Prostate gland (tissue), 2 donors: ENCODE results near the gene PSMD3.

ENCODE experiments used
- CTCF ChIP-seq, 4 experiments: fragments of 200-600 bp in 2 of 4; fragments of 450-650 bp in 2 of 4; sonication (generic) in 2 of 4; IDR thresholded peaks; 1 replicate in 3 of 4; 2 replicates in 1 of 4; pipeline ENCODE4 v1.5.1; 2016 to 2019; ENCODE audit warnings: antibody characterized with exemption in 4 of 4, mild to moderate bottlenecking in 2 of 4, moderate library complexity in 2 of 4
- POLR2AphosphoS5 ChIP-seq: sonication (generic); formaldehyde crosslinking; IDR thresholded peaks from one replicate; pipeline ENCODE4 v1.6.1; 2017; ENCODE audit warnings: antibody characterized with exemption

- TF ChIP-seq POLR2AphosphoS5 = no peak
- no peak for TF ChIP-seq CTCF (IDR thresholded peaks at IDR 0.05)
These were observed 36.3 kb upstream of the PSMD3 start for GRCh38 chr17:39944393-39944711.
